ENCODE measurements around the gene ADGRB3.

- TF ChIP-seq CTCF (IDR thresholded peaks at IDR 0.05) (no peak), POLR2A (IDR thresholded peaks at IDR 0.05) (no peak)
Observed at GRCh38 chr6:68754681-68755213, 119.7 kb downstream of the ADGRB3 start.

Measured in breast epithelium (tissue), 3 donors.